Liver (tissue), 9 donors: ENCODE measurements around the gene CASP8AP2. TPM values are rescaled to one million over a fixed set of nuclear protein-coding genes. Genes with fewer than 3 reads are reported as not detected.

ENCODE experiments used
- DNase-seq: peaks from one replicate; pipeline ENCODE4 v3.0.0-alpha.2; 2017; ENCODE audit warnings: low spot score
- H3K27ac ChIP-seq, 2 donors: one replicate each; pipeline ENCODE4 v1.7.0; 2013; ENCODE audit warnings: inconsistent platforms in 2 of 2, low read length in 2 of 2, control low read depth in 1 of 2, low read depth in 1 of 2, mild to moderate bottlenecking in 1 of 2
- H3K27me3 ChIP-seq, 4 donors: one replicate each; pipeline versions ENCODE4 v1.6.1 to v1.7.0; 2013; ENCODE audit warnings: low read length in 3 of 4, inconsistent platforms in 1 of 4, mild to moderate bottlenecking in 1 of 4, moderate library complexity in 1 of 4; ENCODE audit not compliant: control insufficient read depth in 4 of 4, insufficient read depth in 4 of 4
- H3K36me3 ChIP-seq, 4 donors: one replicate each; pipeline versions ENCODE4 v1.6.1 to v1.7.0; 2013; ENCODE audit warnings: low read length in 3 of 4, mild to moderate bottlenecking in 3 of 4, low read depth in 1 of 4, moderate library complexity in 1 of 4; ENCODE audit not compliant: control insufficient read depth in 4 of 4, insufficient read depth in 3 of 4
- H3K4me1 ChIP-seq, 4 donors: one replicate each; pipeline versions ENCODE4 v1.6.1 to v1.7.0; 2013; ENCODE audit warnings: low read length in 3 of 4, mild to moderate bottlenecking in 3 of 4, moderate library complexity in 1 of 4; ENCODE audit not compliant: control insufficient read depth in 4 of 4, insufficient read depth in 4 of 4
- H3K4me3 ChIP-seq, 3 donors: one replicate each; pipeline versions ENCODE4 v1.6.1 to v1.7.0; 2013; ENCODE audit warnings: low read length in 3 of 3, control low read depth in 1 of 3, low read depth in 1 of 3, mild to moderate bottlenecking in 1 of 3
- H3K9ac ChIP-seq, 2 donors: one replicate each; pipeline ENCODE4 v1.7.0; 2013; ENCODE audit warnings: low read length in 2 of 2, mild to moderate bottlenecking in 2 of 2, moderate library complexity in 2 of 2, control low read depth in 1 of 2, low read depth in 1 of 2
- H3K9me3 ChIP-seq, 4 donors: one replicate each; pipeline versions ENCODE4 v1.6.1 to v1.7.0; 2013; ENCODE audit warnings: low read length in 3 of 4; ENCODE audit not compliant: control insufficient read depth in 4 of 4
- ATF3 ChIP-seq: IDR thresholded peaks from 2 replicates; pipeline ENCODE4 v1.6.1; 2016; ENCODE audit warnings: antibody characterized with exemption
- CTCF ChIP-seq: fragments of 150-350 bp; IDR thresholded peaks from 2 replicates; pipeline ENCODE4 v1.5.1; 2017; ENCODE audit warnings: improper control_type of control experiment, low read depth, low read length; ENCODE audit not compliant: missing input control
- EGR1 ChIP-seq, 2 donors: IDR thresholded peaks; 2 replicates each; pipeline ENCODE4 v1.6.1; 2016 to 2018; ENCODE audit warnings: antibody characterized with exemption in 2 of 2, low read depth in 2 of 2
- FOXA1 ChIP-seq: IDR thresholded peaks from 2 replicates; pipeline ENCODE4 v1.6.1; 2016; ENCODE audit warnings: antibody characterized with exemption
- FOXA2 ChIP-seq: IDR thresholded peaks from 2 replicates; pipeline ENCODE4 v1.6.1; 2016; ENCODE audit warnings: antibody characterized with exemption
- HNF4A ChIP-seq, 2 donors: conservative IDR thresholded peaks; 2 replicates each; pipeline ENCODE4 v1.6.1; 2016; ENCODE audit warnings: antibody characterized with exemption in 2 of 2, mild to moderate bottlenecking in 2 of 2
- HNF4G ChIP-seq: IDR thresholded peaks from 2 replicates; pipeline ENCODE4 v1.6.1; 2016; ENCODE audit warnings: antibody characterized with exemption
- JUND ChIP-seq, 2 donors: IDR thresholded peaks; 2 replicates each; pipeline ENCODE4 v1.6.1; 2016; ENCODE audit warnings: antibody characterized with exemption in 2 of 2
- MAX ChIP-seq: IDR thresholded peaks from 2 replicates; pipeline ENCODE4 v1.6.1; 2016; ENCODE audit warnings: antibody characterized with exemption
- NR2F2 ChIP-seq: IDR thresholded peaks from 2 replicates; pipeline ENCODE4 v1.6.1; 2016; ENCODE audit warnings: antibody characterized with exemption
- RAD21 ChIP-seq, 2 donors: IDR thresholded peaks; 2 replicates each; pipeline ENCODE4 v1.6.1; 2016; ENCODE audit warnings: antibody characterized with exemption in 2 of 2, mild to moderate bottlenecking in 2 of 2
- REST ChIP-seq: IDR thresholded peaks from 2 replicates; pipeline ENCODE4 v1.6.1; 2016; ENCODE audit warnings: antibody characterized with exemption, mild to moderate bottlenecking
- RXRA ChIP-seq, 2 donors: IDR thresholded peaks; 2 replicates each; pipeline ENCODE4 v1.6.1; 2017 to 2018; ENCODE audit warnings: antibody characterized with exemption in 2 of 2, mild to moderate bottlenecking in 1 of 2
- SP1 ChIP-seq: IDR thresholded peaks from 2 replicates; pipeline ENCODE4 v1.6.1; 2018; ENCODE audit warnings: antibody characterized with exemption, mild to moderate bottlenecking
- TAF1 ChIP-seq: conservative IDR thresholded peaks from 2 replicates; pipeline ENCODE4 v1.6.1; 2016; ENCODE audit warnings: antibody characterized with exemption, mild to moderate bottlenecking
- YY1 ChIP-seq: IDR thresholded peaks from 2 replicates; pipeline ENCODE4 v1.6.1; 2016; ENCODE audit warnings: antibody characterized with exemption, mild to moderate bottlenecking
- ZBTB33 ChIP-seq: IDR thresholded peaks from 2 replicates; pipeline ENCODE4 v1.6.1; 2016; ENCODE audit warnings: antibody characterized with exemption
- WGBS: extraction: QIAGEN DNeasy Blood & Tissue Kit; methylation state at CpG from one replicate; pipeline ENCODE4 v1.1.7; 2013; 5-methylcytosine and 5-hydroxymethylcytosine counted together
- polyA plus RNA-seq, 2 donors: library from polyadenylated mRNA; stranded (reverse) in 1 of 2; unstranded in 1 of 2; fragments of 200-250 nt in 1 of 2; fragments of >200 nt in 1 of 2; fragmentation: Nextera tagmentation in 1 of 2; extraction: Ambion mirVana in 1 of 2; gene quantifications; one replicate each; pipeline versions ENCODE4 v1.2.1 to v1.2.3, GENCODE V29; 2013 to 2015
- total RNA-seq, 2 donors: library from RNA; depleted of rRNA; stranded (reverse); fragments of >200 nt; gene quantifications; one replicate each; pipeline ENCODE4 v1.2.3, GENCODE V29; 2014
- donor health status: healthy.
- donor health status: healthy.
- donor health status: healthy.
- donor health status: healthy.
- donor health status: healthy.

CASP8AP2 gene
- total and polyA plus RNA-seq, 4 donors, result 1.9 to 12.2 (median 7.1) TPM

- Histone ChIP-seq H3K36me3 (peaks cover 0 to 2% (median under 1%) of the 10 kb centered on the region in 4 donors), H3K4me1 (no peaks in the 10 kb centered on the region), H3K27me3 (no peaks in the 10 kb centered on the region), H3K9me3 (no peaks in the 10 kb centered on the region), H3K27ac (no peak overlapping the region), H3K4me3 (no peak overlapping the region), H3K9ac (no peak overlapping the region)
- DNase-seq, result no peak
- WGBS, result 78% methylated on average over 3 of the region's 3 CpGs
- TF ChIP-seq TAF1, result no peak
- no peak for TF ChIP-seq ZBTB33
- no peak for TF ChIP-seq REST
- no peak for TF ChIP-seq RXRA (IDR thresholded peaks at IDR 0.05)
- TF ChIP-seq JUND (IDR thresholded peaks at IDR 0.05), result no peak
- TF ChIP-seq SP1, result no peak
- no peak for TF ChIP-seq MAX
- TF ChIP-seq ATF3, result no peak
- no peak for TF ChIP-seq YY1
- no peak for TF ChIP-seq HNF4A (conservative IDR thresholded peaks at IDR 0.05)
- no peak for TF ChIP-seq NR2F2
- TF ChIP-seq FOXA1, result no peak
Measured at GRCh38 chr6:89840538-89840937, 10.9 kb downstream of the CASP8AP2 start.

- no peaks in the 10 kb centered on the region for H3K27me3 ChIP-seq
- H3K27ac ChIP-seq, result no peak overlapping the region
- no peaks in the 10 kb centered on the region for H3K9me3 ChIP-seq
- H3K4me3 ChIP-seq, result no peak overlapping the region
- no peak for TF ChIP-seq REST
- no peak for TF ChIP-seq FOXA1
- no peak for TF ChIP-seq FOXA2
- TF ChIP-seq HNF4A (conservative IDR thresholded peaks at IDR 0.05), result no peak
- no peak for TF ChIP-seq JUND (IDR thresholded peaks at IDR 0.05)
- no peak for TF ChIP-seq CTCF
- no peak for TF ChIP-seq MAX
- TF ChIP-seq ZBTB33, result no peak
- no peak for TF ChIP-seq ATF3
- TF ChIP-seq RAD21 (IDR thresholded peaks at IDR 0.05), result no peak
- TF ChIP-seq TAF1, result no peak
- no peak for TF ChIP-seq HNF4G
- TF ChIP-seq EGR1 (IDR thresholded peaks at IDR 0.05; ENCODE audit: low read depth in 2 of 2), result no peak
- TF ChIP-seq NR2F2, result no peak
- TF ChIP-seq RXRA (IDR thresholded peaks at IDR 0.05), result no peak
- H3K4me1 ChIP-seq, result no peaks in the 10 kb centered on the region
- WGBS, result 77% methylated on average over 2 of the region's 2 CpGs
- H3K9ac ChIP-seq, result no peak overlapping the region
- no peak for DNase-seq
- peaks cover 0 to 3% (median 0%) of the 10 kb centered on the region in 4 donors for H3K36me3 ChIP-seq
Measured at GRCh38 chr6:89842228-89842627, 12.5 kb downstream of the CASP8AP2 start.
